ENCODE measurements around the gene PLA2G15.

The PLA2G15 gene

GRCh38 chr16:68219725-68220351 is 25.3 kb upstream of the PLA2G15 start:
- H3K9me3 ChIP-seq (ENCODE audit: severe bottlenecking): no peaks in the 10 kb centered on the region

DNA sequence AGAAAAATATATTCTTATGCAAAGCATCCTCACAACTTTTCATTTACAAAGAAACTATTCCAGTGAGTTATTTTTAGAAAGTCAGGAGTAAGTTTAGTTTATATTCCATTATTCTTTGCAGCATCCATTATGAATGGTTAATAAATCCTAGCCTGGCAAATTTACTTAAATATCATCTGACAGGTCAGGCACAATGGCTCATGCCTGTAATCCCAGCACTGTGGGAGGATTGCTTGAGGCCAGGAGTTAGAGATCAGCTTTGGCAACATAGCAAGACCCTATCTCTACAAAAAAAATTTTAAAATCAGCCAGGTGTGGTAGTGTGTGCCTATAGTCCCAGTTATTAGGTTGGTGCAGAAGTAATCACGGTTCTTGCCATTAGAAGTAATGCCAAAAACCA is 22.1 kb upstream of the PLA2G15 start:
- no peak overlapping the region for H3K4me3 ChIP-seq (ENCODE audit: severe bottlenecking)
- H3K27me3 ChIP-seq (ENCODE audit: insufficient read depth, poor library complexity, severe bottlenecking): no peaks in the 10 kb centered on the region
- H3K36me3 ChIP-seq (ENCODE audit: low read depth): no peaks in the 10 kb centered on the region
- no peaks in the 10 kb centered on the region for H3K4me1 ChIP-seq (ENCODE audit: insufficient read depth, poor library complexity, severe bottlenecking)
- no peak overlapping the region for H3K27ac ChIP-seq (ENCODE audit: poor library complexity, severe bottlenecking)
- ATAC-seq (ENCODE audit: low read depth): no peak
- DNase-seq (ENCODE audit: low spot score): no peak
- TF ChIP-seq CTCF (IDR thresholded peaks at IDR 0.05; ENCODE audit: poor library complexity, severe bottlenecking): no peak
- H3K9me3 ChIP-seq (ENCODE audit: severe bottlenecking): no peaks in the 10 kb centered on the region

More at GRCh38 chr16:68219725-68220351, 25.3 kb upstream of the PLA2G15 start:
- Histone ChIP-seq H3K4me1 (ENCODE audit: insufficient read depth, poor library complexity, severe bottlenecking) (no peaks in the 10 kb centered on the region), H3K36me3 (ENCODE audit: low read depth) (no peaks in the 10 kb centered on the region; the same call in 1 of the 2 replicates), H3K27me3 (ENCODE audit: insufficient read depth, poor library complexity, severe bottlenecking) (no peaks in the 10 kb centered on the region), H3K27ac (ENCODE audit: poor library complexity, severe bottlenecking) (no peak overlapping the region), H3K4me3 (ENCODE audit: severe bottlenecking) (no peak overlapping the region)
- TF ChIP-seq CTCF (IDR thresholded peaks at IDR 0.05; ENCODE audit: poor library complexity, severe bottlenecking): no peak
- ATAC-seq (ENCODE audit: low read depth) (no peak), DNase-seq (ENCODE audit: low spot score) (no peak)

- Histone ChIP-seq H3K27ac (ENCODE audit: poor library complexity, severe bottlenecking) (no peak overlapping the region), H3K4me3 (ENCODE audit: severe bottlenecking) (no peak overlapping the region), H3K36me3 (ENCODE audit: low read depth) (peaks cover 26% of the 10 kb centered on the region), H3K27me3 (ENCODE audit: insufficient read depth, poor library complexity, severe bottlenecking) (no peaks in the 10 kb centered on the region), H3K4me1 (ENCODE audit: insufficient read depth, poor library complexity, severe bottlenecking) (no peaks in the 10 kb centered on the region), H3K9me3 (ENCODE audit: severe bottlenecking) (no peaks in the 10 kb centered on the region)
- DNase-seq (ENCODE audit: low spot score): no peak
- ATAC-seq (ENCODE audit: low read depth): no peak
- TF ChIP-seq CTCF (IDR thresholded peaks at IDR 0.05; ENCODE audit: poor library complexity, severe bottlenecking): no peak
Measured at GRCh38 chr16:68226116-68226515, 19.1 kb upstream of the PLA2G15 start.

GRCh38 chr16:68227183-68227793 is 17.9 kb upstream of the PLA2G15 start:
- H3K27ac ChIP-seq (ENCODE audit: poor library complexity, severe bottlenecking): no peak overlapping the region
- H3K4me1 ChIP-seq (ENCODE audit: insufficient read depth, poor library complexity, severe bottlenecking): no peaks in the 10 kb centered on the region
- ATAC-seq (ENCODE audit: low read depth) (0 out of 3 replicates have a peak, but pooled peaks have one; percentile 8), DNase-seq (ENCODE audit: low spot score) (no peak)
- H3K4me3 ChIP-seq (ENCODE audit: severe bottlenecking): no peak overlapping the region
- H3K9me3 ChIP-seq (ENCODE audit: severe bottlenecking): no peaks in the 10 kb centered on the region
- no peaks in the 10 kb centered on the region for H3K27me3 ChIP-seq (ENCODE audit: insufficient read depth, poor library complexity, severe bottlenecking)
- no peak for TF ChIP-seq CTCF (IDR thresholded peaks at IDR 0.05; ENCODE audit: poor library complexity, severe bottlenecking)
- peaks cover 26% of the 10 kb centered on the region for H3K36me3 ChIP-seq (ENCODE audit: low read depth)

All from RWPE2 (cell line).